Duodenal mucosa (tissue), 2 donors: ENCODE data around the gene DCAF5.

Experiments used
- H3K27ac ChIP-seq: one replicate; pipeline ENCODE4 v1.7.0; 2013; ENCODE audit warnings: low read depth, low read length
- H3K27me3 ChIP-seq, 2 donors: one replicate each; pipeline ENCODE4 v1.7.0; 2013; ENCODE audit warnings: low read length in 2 of 2, control low read depth in 1 of 2; ENCODE audit not compliant: insufficient read depth in 2 of 2, control insufficient read depth in 1 of 2
- H3K36me3 ChIP-seq, 2 donors: one replicate each; pipeline ENCODE4 v1.7.0; 2013; ENCODE audit warnings: low read length in 2 of 2, control low read depth in 1 of 2; ENCODE audit not compliant: insufficient read depth in 2 of 2, control insufficient read depth in 1 of 2
- H3K4me1 ChIP-seq, 2 donors: one replicate each; pipeline ENCODE4 v1.7.0; 2013; ENCODE audit warnings: low read length in 2 of 2, control low read depth in 1 of 2; ENCODE audit not compliant: insufficient read depth in 2 of 2, control insufficient read depth in 1 of 2
- H3K4me3 ChIP-seq, 2 donors: one replicate each; pipeline ENCODE4 v1.7.0; 2013; ENCODE audit warnings: low read length in 2 of 2, low read depth in 1 of 2
- H3K9ac ChIP-seq, 2 donors: one replicate each; pipeline ENCODE4 v1.7.0; 2013; ENCODE audit warnings: low read length in 2 of 2, low read depth in 1 of 2
- H3K9me3 ChIP-seq, 2 donors: one replicate each; pipeline ENCODE4 v1.7.0; 2013; ENCODE audit warnings: low read length in 2 of 2, control low read depth in 1 of 2; ENCODE audit not compliant: control insufficient read depth in 1 of 2

Gene DCAF5

GRCh38 chr14:69131176-69131575 lies 21.7 kb downstream of the DCAF5 start:
- no peak overlapping the region for H3K27ac ChIP-seq
- H3K4me1 ChIP-seq = peaks cover 8 to 17% of the 10 kb centered on the region in 2 donors
- H3K27me3 ChIP-seq = no peaks in the 10 kb centered on the region
- no peak overlapping the region for H3K9ac ChIP-seq
- H3K4me3 ChIP-seq = no peak overlapping the region
- no peaks in the 10 kb centered on the region for H3K36me3 ChIP-seq
- no peaks in the 10 kb centered on the region for H3K9me3 ChIP-seq

DNA sequence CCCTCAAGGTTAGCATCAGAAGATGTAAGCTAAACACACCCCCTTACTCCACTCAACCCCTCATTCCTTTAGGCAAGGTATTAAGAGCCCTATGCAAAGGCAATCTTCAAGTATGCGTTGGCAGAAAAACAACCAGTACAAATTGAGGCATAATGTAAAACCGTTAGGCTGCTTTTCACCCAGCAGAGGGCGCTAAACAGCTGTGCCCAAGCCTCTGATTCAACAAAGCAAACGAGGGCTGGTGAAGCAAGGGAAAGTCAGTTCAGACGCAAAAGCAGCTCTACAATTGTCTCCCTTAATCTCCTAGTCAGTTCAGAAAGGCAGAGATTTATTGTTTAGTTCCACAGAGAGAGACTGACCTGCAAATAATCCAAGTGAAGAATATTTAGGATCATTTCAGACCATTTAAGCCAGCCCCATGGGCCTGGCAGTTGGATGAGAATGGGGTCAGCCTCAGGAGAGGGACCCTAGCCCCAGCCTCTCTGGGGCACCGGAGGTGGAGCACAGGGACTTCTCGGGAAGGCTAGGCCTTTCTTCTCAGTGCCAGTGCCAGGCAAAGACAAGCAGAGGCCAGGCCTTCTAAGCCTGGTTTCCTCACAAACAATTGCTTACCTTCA lies 23.5 kb downstream of the DCAF5 start:
- Histone ChIP-seq H3K9me3 (no peaks in the 10 kb centered on the region), H3K27ac (no peak overlapping the region), H3K36me3 (no peaks in the 10 kb centered on the region), H3K27me3 (no peaks in the 10 kb centered on the region), H3K4me1 (peaks cover 8 to 17% of the 10 kb centered on the region in 2 donors), H3K9ac (no peak overlapping the region), H3K4me3 (no peak overlapping the region)

GRCh38 chr14:69118305-69118704 lies 34.6 kb downstream of the DCAF5 start:
- Histone ChIP-seq H3K27me3 (no peaks in the 10 kb centered on the region), H3K36me3 (peaks cover 31 to 64% of the 10 kb centered on the region in 2 donors), H3K4me1 (no peaks in the 10 kb centered on the region), H3K4me3 (no peak overlapping the region), H3K9me3 (no peaks in the 10 kb centered on the region), H3K27ac (no peak overlapping the region), H3K9ac (no peak overlapping the region)

DNA sequence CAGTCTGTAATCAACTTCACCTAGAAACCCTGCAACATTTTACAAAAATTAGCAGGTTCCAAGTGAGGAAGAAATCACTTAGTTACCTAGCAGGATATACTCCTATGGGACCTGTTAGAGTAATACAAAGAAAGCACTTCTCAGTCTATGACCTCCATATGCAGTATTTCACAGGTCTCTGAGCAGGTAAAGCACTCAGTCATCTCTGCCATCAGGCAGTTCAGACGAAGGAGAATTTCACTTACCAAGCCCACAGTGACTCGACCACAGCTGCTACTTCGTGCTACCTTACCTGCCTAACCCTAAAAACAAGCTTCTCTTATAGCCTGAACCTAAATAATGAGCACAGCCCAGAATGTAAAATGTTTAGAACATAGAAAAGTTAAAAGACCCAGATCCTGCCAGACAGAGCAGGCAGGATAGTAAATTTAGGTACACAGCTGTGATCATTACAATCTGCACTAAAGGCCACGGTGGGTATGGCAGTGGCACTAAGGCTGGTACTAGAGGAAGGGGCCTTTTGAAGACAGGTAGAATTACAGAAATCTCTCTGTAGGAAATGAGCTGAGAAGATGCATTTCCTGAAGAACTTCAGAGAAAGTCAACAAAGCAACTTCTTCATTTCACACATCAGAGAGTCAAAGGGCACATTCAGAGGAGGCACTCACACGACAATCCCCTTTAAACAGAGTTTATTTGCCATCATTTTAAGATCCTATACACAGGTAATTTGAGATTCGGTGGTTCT lies 35.7 kb downstream of the DCAF5 start:
- no peak overlapping the region for H3K27ac ChIP-seq
- no peak overlapping the region for H3K4me3 ChIP-seq
- H3K9ac ChIP-seq = no peak overlapping the region
- H3K4me1 ChIP-seq = no peaks in the 10 kb centered on the region
- H3K9me3 ChIP-seq = no peaks in the 10 kb centered on the region
- no peaks in the 10 kb centered on the region for H3K27me3 ChIP-seq
- H3K36me3 ChIP-seq = peaks cover 31 to 64% of the 10 kb centered on the region in 2 donors

GRCh38 chr14:69115407-69116185 lies 37.3 kb downstream of the DCAF5 start:
- Histone ChIP-seq H3K4me1 (no peaks in the 10 kb centered on the region), H3K27me3 (no peaks in the 10 kb centered on the region), H3K27ac (no peak overlapping the region), H3K36me3 (peaks cover 40 to 64% of the 10 kb centered on the region in 2 donors), H3K9me3 (no peaks in the 10 kb centered on the region), H3K9ac (no peak overlapping the region), H3K4me3 (no peak overlapping the region)

- Histone ChIP-seq H3K27ac (no peak overlapping the region), H3K27me3 (no peaks in the 10 kb centered on the region), H3K9me3 (no peaks in the 10 kb centered on the region), H3K4me3 (no peak overlapping the region), H3K9ac (no peak overlapping the region), H3K4me1 (no peaks in the 10 kb centered on the region), H3K36me3 (peaks cover 40 to 62% of the 10 kb centered on the region in 2 donors)
Measured at GRCh38 chr14:69114763-69115162, 38.2 kb downstream of the DCAF5 start.

GRCh38 chr14:69108358-69108757 lies 44.6 kb downstream of the DCAF5 start:
- H3K9ac ChIP-seq = no peak overlapping the region
- H3K9me3 ChIP-seq = no peaks in the 10 kb centered on the region
- H3K36me3 ChIP-seq = peaks cover 14 to 18% of the 10 kb centered on the region in 2 donors
- no peaks in the 10 kb centered on the region for H3K4me1 ChIP-seq
- no peaks in the 10 kb centered on the region for H3K27me3 ChIP-seq
- H3K27ac ChIP-seq = no peak overlapping the region
- H3K4me3 ChIP-seq = no peak overlapping the region

- Histone ChIP-seq H3K4me3 (no peak overlapping the region), H3K4me1 (no peaks in the 10 kb centered on the region), H3K27ac (no peak overlapping the region), H3K9ac (no peak overlapping the region), H3K27me3 (no peaks in the 10 kb centered on the region), H3K9me3 (no peaks in the 10 kb centered on the region), H3K36me3 (peaks cover 17 to 23% of the 10 kb centered on the region in 2 donors)
Measured at GRCh38 chr14:69107407-69108003, 45.4 kb downstream of the DCAF5 start.

DNA sequence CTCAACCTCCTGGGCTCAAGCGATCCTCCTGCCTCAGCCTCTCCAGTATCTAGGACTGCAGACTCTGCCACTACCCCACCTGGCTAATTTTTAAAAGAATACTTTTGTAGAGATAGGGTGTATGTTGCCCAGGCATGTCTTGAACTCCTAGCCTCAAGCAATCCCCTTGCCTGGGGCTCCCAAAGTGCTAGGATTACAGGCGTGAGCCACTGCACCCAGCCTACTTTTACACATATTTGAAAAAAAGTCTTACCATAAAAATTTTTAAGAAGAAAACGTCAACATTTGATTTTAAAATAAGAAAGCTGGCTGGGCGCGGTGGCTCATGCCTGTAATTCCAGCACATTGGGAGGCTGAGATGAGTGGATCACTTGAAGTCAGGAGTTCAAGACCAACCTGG lies 46.5 kb downstream of the DCAF5 start:
- Histone ChIP-seq H3K9ac (no peak overlapping the region), H3K4me1 (peaks cover 2 to 3% of the 10 kb centered on the region in 2 donors), H3K36me3 (peaks cover 14 to 19% of the 10 kb centered on the region in 2 donors), H3K27me3 (no peaks in the 10 kb centered on the region), H3K27ac (no peak overlapping the region), H3K9me3 (no peaks in the 10 kb centered on the region), H3K4me3 (no peak overlapping the region)

- Histone ChIP-seq H3K27me3 (no peaks in the 10 kb centered on the region), H3K9ac (no peak overlapping the region), H3K4me1 (peaks cover 4% of the 10 kb centered on the region in 2 donors), H3K4me3 (no peak overlapping the region), H3K9me3 (no peaks in the 10 kb centered on the region), H3K27ac (no peak overlapping the region), H3K36me3 (peaks cover 8 to 17% of the 10 kb centered on the region in 2 donors)
Measured at GRCh38 chr14:69105326-69105725, 47.6 kb downstream of the DCAF5 start.
